Neural cell (in vitro differentiated cells): Measurements from ENCODE around the gene SMAD4. TPM values are rescaled to one million over a fixed set of nuclear protein-coding genes. Genes with fewer than 3 reads are reported as not detected.

ENCODE experiments used
- H2AFZ ChIP-seq: fragments of 200-600, 300-800 bp; sonication (generic), shearing (Covaris generic); 2 replicates; pipeline ENCODE4 v1.6.0; 2014; ENCODE audit warnings: low read depth, mild to moderate bottlenecking, antibody characterized with exemption, low read length, moderate library complexity
- H3F3A ChIP-seq: fragments of 200-600 bp; shearing (Covaris generic); 2 replicates; pipeline ENCODE4 v1.6.1; 2016; ENCODE audit warnings: mild to moderate bottlenecking, moderate library complexity, mixed read lengths, antibody characterized with exemption, low read length; ENCODE audit not compliant: insufficient read depth, poor library complexity, severe bottlenecking
- H3K27ac ChIP-seq: fragments of 200-600, 300-800 bp; sonication (generic), shearing (Covaris generic); 2 replicates; pipeline ENCODE4 v1.5.1; 2014; ENCODE audit warnings: mild to moderate bottlenecking, low read length, moderate library complexity
- H3K27me3 ChIP-seq: fragments of 300-800, 200-600 bp; sonication (generic), shearing (Covaris generic); 2 replicates; pipeline ENCODE4 v1.6.0; 2014; ENCODE audit warnings: mild to moderate bottlenecking, low read depth, low read length, moderate library complexity; ENCODE audit not compliant: insufficient read depth
- H3K36me3 ChIP-seq: fragments of 300-800, 200-600 bp; sonication (generic), shearing (Covaris generic); 2 replicates; pipeline ENCODE4 v1.5.1; 2014; ENCODE audit warnings: mild to moderate bottlenecking, antibody characterized with exemption, low read length, moderate library complexity; ENCODE audit not compliant: insufficient read depth
- H3K4me2 ChIP-seq: fragments of 300-800, 200-600 bp; sonication (generic), shearing (Covaris generic); 2 replicates; pipeline ENCODE4 v1.6.0; 2014; ENCODE audit warnings: mild to moderate bottlenecking, low read length
- H3K4me3 ChIP-seq: fragments of 300-800, 200-600 bp; sonication (generic), shearing (Covaris generic); 2 replicates; pipeline ENCODE4 v1.5.1; 2014; ENCODE audit warnings: mild to moderate bottlenecking, low read length, moderate library complexity
- H3K79me2 ChIP-seq: fragments of 200-600 bp; shearing (Covaris generic); replicated peaks from 2 replicates; pipeline ENCODE4 v1.6.0; 2014; ENCODE audit warnings: mild to moderate bottlenecking, low read length, moderate library complexity; ENCODE audit not compliant: insufficient read depth
- H3K9ac ChIP-seq: fragments of 300-800, 200-600 bp; sonication (generic), shearing (Covaris generic); 2 replicates; pipeline ENCODE4 v1.6.1; 2016; ENCODE audit warnings: mild to moderate bottlenecking, low read length, mixed read lengths
- H3K9me2 ChIP-seq: fragments of 200-600 bp; shearing (Covaris generic); 2 replicates; pipeline ENCODE4 v1.6.1; 2016; ENCODE audit warnings: mild to moderate bottlenecking, low read length, mixed read lengths; ENCODE audit not compliant: insufficient read depth
- H3K9me3 ChIP-seq: fragments of 200-600, 300-800 bp; sonication (generic), shearing (Covaris generic); 2 replicates; pipeline ENCODE4 v1.6.1; 2016; ENCODE audit warnings: mild to moderate bottlenecking, mixed run types, low read length, moderate library complexity, mixed read lengths
- H4K20me1 ChIP-seq: fragments of 200-600 bp; shearing (Covaris generic); 2 replicates; pipeline ENCODE4 v1.6.1; 2016; ENCODE audit warnings: mild to moderate bottlenecking, mixed run types; ENCODE audit not compliant: insufficient read depth
- EP300 ChIP-seq: fragments of 450-650 bp; conservative IDR thresholded peaks from 2 replicates; pipeline ENCODE4 v1.6.1; 2014; ENCODE audit warnings: antibody characterized with exemption, mild to moderate bottlenecking, moderate library complexity; ENCODE audit not compliant: poor library complexity, severe bottlenecking
- EZH2 ChIP-seq: fragments of 200-600, 300-800 bp; shearing (Covaris generic), sonication (generic); IDR thresholded peaks from 2 replicates; pipeline ENCODE4 v1.6.1; 2014; ENCODE audit warnings: antibody characterized with exemption, low read length, borderline replicate concordance, mild to moderate bottlenecking; ENCODE audit not compliant: insufficient read depth, poor library complexity, severe bottlenecking
- MXI1 ChIP-seq: fragments of 450-650 bp; conservative IDR thresholded peaks from 2 replicates; pipeline ENCODE4 v1.6.1; 2014; ENCODE audit warnings: antibody characterized with exemption, mild to moderate bottlenecking; ENCODE audit not compliant: poor library complexity, severe bottlenecking
- POLR2AphosphoS5 ChIP-seq: IDR thresholded peaks from 2 replicates; pipeline ENCODE4 v1.6.1; 2012
- RAD21 ChIP-seq: fragments of 450-650 bp; conservative IDR thresholded peaks from 2 replicates; pipeline ENCODE4 v1.6.1; 2014; ENCODE audit warnings: antibody characterized with exemption, mild to moderate bottlenecking, moderate library complexity
- SMC3 ChIP-seq: fragments of 450-650 bp; conservative IDR thresholded peaks from 2 replicates; pipeline ENCODE4 v1.6.1; 2014; ENCODE audit warnings: antibody characterized with exemption, mild to moderate bottlenecking, moderate library complexity; ENCODE audit not compliant: poor library complexity
- TAF1 ChIP-seq: IDR thresholded peaks from 2 replicates; pipeline ENCODE4 v1.6.1; 2012; ENCODE audit warnings: low read depth
- polyA plus RNA-seq: library from polyadenylated mRNA; depleted of rRNA; stranded (reverse); fragments of >200 nt; gene quantifications from 2 replicates; pipeline ENCODE4 v1.2.3, GENCODE V29; 2014
- TF ChIP-seq, protein P1 (sequence below): IDR thresholded peaks from 2 replicates; pipeline ENCODE4 v1.6.1; 2012; ENCODE audit warnings: borderline replicate concordance
- TF ChIP-seq, protein P2 (sequence below): fragments of 450-650 bp; IDR thresholded peaks from 2 replicates; pipeline ENCODE4 v1.5.1; 2014; ENCODE audit warnings: antibody characterized with exemption, mild to moderate bottlenecking, moderate library complexity; ENCODE audit not compliant: poor library complexity, severe bottlenecking

SMAD4 gene
- polyA plus RNA-seq, 1 donor from 2014 or later: 40.2 TPM

DNA sequence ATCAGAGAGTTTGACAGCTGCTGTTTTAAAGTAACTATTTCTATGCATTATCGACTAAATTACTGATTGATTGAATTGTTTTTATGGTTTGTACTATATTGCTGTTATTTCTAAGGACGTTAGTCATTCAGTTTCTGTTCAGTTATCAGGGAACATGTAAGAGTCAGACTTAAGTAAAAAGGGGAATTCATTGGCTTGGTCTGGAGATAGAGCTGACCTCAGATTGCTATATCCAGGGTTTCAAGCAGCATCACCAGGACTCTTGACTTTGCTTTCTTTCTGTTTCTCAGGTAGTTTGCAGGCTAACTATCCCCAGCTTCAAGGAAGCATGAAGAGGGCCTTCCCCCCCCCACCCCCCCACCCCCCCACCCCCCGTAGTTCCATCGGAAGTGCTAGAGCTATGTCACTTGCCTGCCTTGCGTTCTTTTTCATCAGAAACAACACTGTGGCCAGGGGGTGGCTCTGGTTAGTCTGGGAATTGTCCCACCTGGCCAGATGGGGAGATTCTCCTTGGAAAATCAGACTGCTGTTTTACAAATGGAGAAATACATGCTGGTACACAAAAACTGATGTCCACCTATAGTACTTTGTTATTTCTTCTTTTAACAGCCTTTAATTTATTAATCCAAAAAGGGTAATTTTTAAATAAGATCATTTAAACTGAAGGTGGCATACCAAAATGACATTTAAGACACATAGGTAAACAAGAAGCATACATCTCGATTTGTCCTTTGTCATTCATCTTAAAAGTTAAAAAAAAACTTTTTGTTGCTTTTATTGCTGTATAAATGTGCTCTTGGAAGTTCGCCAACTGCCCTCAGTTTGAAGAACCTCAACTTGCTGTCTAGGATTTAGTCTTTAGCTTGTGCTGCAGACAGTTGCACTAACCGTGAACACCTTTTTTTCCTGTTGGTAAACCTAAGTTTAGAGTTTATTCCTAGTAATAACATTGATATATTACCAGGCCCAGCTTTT, 9.4 kb downstream of the SMAD4 start:
- Histone ChIP-seq H3K36me3 (no peaks in the 10 kb centered on the region), H3K27ac (no peak overlapping the region), H4K20me1 (no peaks in the 10 kb centered on the region), H3K9me3 (no peaks in the 10 kb centered on the region), H3F3A (no peaks in the 10 kb centered on the region), H3K79me2 (peaks cover 91% of the 10 kb centered on the region), H3K9ac (no peak overlapping the region), H3K4me3 (no peak overlapping the region), H3K4me2 (no peak overlapping the region), H2AFZ (no peak overlapping the region), H3K9me2 (no peaks in the 10 kb centered on the region), H3K27me3 (no peaks in the 10 kb centered on the region)
- TF ChIP-seq RAD21 (no peak), SMC3 (no peak), EZH2 (no peak), EP300 (no peak), TAF1 (no peak), POLR2AphosphoS5 (no peak), MXI1 (no peak)
- TF ChIP-seq, protein P1, sequence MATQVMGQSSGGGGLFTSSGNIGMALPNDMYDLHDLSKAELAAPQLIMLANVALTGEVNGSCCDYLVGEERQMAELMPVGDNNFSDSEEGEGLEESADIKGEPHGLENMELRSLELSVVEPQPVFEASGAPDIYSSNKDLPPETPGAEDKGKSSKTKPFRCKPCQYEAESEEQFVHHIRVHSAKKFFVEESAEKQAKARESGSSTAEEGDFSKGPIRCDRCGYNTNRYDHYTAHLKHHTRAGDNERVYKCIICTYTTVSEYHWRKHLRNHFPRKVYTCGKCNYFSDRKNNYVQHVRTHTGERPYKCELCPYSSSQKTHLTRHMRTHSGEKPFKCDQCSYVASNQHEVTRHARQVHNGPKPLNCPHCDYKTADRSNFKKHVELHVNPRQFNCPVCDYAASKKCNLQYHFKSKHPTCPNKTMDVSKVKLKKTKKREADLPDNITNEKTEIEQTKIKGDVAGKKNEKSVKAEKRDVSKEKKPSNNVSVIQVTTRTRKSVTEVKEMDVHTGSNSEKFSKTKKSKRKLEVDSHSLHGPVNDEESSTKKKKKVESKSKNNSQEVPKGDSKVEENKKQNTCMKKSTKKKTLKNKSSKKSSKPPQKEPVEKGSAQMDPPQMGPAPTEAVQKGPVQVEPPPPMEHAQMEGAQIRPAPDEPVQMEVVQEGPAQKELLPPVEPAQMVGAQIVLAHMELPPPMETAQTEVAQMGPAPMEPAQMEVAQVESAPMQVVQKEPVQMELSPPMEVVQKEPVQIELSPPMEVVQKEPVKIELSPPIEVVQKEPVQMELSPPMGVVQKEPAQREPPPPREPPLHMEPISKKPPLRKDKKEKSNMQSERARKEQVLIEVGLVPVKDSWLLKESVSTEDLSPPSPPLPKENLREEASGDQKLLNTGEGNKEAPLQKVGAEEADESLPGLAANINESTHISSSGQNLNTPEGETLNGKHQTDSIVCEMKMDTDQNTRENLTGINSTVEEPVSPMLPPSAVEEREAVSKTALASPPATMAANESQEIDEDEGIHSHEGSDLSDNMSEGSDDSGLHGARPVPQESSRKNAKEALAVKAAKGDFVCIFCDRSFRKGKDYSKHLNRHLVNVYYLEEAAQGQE: no peak
- TF ChIP-seq, protein P2, sequence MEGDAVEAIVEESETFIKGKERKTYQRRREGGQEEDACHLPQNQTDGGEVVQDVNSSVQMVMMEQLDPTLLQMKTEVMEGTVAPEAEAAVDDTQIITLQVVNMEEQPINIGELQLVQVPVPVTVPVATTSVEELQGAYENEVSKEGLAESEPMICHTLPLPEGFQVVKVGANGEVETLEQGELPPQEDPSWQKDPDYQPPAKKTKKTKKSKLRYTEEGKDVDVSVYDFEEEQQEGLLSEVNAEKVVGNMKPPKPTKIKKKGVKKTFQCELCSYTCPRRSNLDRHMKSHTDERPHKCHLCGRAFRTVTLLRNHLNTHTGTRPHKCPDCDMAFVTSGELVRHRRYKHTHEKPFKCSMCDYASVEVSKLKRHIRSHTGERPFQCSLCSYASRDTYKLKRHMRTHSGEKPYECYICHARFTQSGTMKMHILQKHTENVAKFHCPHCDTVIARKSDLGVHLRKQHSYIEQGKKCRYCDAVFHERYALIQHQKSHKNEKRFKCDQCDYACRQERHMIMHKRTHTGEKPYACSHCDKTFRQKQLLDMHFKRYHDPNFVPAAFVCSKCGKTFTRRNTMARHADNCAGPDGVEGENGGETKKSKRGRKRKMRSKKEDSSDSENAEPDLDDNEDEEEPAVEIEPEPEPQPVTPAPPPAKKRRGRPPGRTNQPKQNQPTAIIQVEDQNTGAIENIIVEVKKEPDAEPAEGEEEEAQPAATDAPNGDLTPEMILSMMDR: no peak

DNA sequence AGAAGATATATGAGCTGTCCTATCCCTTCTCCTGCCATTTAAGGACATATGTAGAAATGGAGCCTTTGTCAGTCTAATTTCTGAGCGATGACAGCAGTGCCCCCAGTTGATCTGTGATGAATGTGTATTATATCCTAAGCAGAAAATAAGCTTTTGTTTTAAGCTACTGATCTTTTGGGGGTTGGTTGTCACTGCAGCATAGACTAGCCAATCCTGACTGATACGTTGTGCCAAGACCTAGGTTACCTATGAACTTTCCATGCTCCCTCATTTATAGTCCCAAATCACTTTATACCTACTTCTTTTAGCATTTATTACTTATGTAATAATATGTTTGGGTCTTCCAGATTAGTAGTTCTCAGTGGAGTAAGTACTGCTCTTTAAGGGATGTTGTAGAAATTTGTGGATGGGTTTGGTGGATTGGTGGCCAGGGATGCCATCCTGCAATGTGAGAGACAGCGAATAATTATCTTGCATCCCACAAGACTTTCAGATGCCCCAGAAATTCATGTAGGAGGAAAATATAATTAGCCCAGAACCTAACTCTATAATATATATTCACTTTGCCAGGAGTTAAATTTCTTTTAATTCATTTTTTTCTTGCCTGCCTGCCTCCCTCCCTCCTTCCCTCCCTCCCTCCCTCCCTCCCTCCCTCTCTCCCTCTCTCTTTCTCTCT, 11.8 kb downstream of the SMAD4 start:
- Histone ChIP-seq H3K9me3 (no peaks in the 10 kb centered on the region), H3K79me2 (peaks cover 92% of the 10 kb centered on the region), H4K20me1 (no peaks in the 10 kb centered on the region), H3K27ac (no peak overlapping the region), H2AFZ (no peak overlapping the region), H3K4me3 (no peak overlapping the region), H3K9ac (no peak overlapping the region), H3K27me3 (no peaks in the 10 kb centered on the region), H3F3A (peaks cover 3% of the 10 kb centered on the region), H3K4me2 (no peak overlapping the region), H3K9me2 (no peaks in the 10 kb centered on the region), H3K36me3 (no peaks in the 10 kb centered on the region)
- TF ChIP-seq SMC3: no peak
